ENCODE data around the gene RP9.

The RP9 gene

DNA sequence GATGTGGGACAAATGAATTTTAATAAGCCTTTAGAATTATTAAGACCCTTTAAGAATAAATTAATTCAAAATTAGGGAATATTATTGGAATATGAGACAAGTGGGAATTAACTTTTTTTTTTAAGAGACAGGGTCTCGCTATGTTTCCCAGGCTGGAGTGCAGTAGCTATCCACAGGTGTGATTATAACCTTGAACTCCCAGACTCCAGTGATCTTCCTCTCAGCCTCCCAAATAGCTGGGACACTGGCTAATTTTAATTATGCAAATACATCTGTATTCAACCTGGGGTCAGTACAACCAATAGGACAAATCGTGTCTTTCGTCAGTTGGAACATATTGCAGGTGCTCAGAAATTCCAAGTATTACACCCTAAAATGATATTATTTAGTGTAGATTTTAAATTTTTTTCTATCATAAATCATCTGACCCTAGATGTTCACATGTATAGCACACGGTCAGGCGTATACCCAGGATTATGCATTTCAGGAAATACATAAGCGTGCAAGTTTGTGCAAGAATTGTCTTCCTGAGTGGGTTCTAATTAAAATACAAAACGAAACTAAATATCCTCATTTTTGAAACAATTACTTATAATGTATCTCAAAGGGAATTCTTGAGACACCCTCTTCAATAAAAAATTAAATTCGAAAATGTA lies 47.8 kb downstream of the RP9 start:
- FAIRE-seq = no peak

DNA sequence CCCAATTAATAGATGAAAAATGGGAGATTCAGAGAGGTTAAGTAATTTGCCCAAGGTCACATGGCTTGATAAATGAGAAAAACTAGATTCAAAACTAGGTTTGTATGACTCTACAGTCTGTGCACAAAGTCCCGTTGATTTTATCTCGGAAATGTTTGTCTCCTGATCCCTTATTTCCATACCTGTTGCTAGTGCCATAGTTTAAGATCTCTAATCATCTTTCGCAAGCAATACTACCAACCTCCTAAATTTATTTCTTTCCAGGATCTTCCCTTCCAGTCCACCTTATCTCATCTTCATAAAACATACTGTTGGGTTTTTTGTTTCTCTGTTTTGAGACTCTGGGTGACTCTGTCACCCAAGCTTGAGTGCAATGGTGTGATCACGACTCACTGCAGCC lies 49.6 kb downstream of the RP9 start:
- FAIRE-seq = no peak

DNA sequence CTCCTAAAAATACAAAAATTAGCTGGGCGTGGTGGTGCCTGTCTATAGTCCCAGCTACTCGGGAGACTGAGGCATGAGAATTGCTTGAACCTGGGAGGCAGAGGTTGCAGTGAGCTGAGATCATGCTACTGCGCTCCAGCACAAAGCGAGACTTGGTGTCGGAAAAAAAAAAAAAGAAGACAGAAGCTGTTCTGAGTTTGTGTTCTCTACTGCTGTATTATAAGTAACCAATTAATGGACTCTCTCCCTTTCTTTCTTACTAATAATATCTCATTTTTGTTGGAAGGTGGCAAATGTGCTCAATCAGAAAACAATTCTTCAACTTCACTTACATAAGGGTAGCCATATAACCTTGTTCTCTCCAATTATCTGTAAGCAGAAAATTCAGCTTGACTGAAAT lies 54.0 kb downstream of the RP9 start:
- no peak for FAIRE-seq

DNA sequence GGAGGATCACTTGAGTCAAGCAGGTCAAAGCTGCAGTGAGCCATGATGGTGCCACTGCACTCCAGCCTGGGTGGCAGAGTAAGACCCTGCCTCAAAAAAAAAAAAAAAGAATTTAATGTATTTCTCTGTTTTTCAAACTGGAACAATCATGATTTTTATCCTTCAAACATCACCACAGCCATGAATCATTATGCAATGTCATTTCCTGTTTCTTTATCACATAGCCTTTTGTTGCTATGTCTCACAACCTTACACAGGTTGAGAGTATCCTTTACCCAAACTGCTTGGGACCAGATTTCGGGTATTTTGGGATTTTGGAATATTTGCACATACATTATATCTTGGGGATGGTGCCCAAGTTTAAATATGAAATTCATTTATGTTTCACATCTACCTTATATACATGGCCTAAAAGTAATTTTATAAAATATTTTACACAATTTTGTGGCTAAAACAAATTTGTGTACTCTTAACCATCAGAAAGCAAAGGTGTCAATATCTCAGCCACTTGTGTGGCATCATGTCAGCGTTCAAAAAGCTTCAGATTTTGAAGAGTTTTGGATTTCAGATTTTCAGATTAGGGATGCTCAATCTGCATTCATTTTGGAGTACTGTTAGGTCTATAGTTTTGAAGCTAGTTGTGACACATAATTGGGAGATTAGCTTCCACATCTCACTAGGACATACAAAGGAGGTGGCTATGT lies 54.8 kb downstream of the RP9 start:
- FAIRE-seq = no peak

DNA sequence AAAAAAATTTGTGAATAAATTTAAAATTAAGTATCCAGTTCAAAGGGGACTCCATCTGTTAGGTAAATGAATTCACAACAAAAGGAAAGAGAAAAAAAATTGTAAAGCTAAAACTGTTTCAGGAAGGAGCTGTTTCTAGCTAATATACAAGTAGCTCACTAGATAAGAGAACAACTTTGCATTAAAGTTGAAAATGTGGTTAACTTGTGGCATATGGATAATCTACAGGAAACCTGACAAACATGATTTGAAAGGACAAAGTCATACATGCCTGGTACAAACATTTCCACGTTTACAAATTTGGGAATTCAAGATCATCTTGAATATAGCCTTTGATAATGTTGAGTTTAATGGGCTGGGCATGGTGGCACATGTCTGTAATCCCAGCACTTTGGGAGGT lies 55.5 kb downstream of the RP9 start:
- FAIRE-seq = no peak

DNA sequence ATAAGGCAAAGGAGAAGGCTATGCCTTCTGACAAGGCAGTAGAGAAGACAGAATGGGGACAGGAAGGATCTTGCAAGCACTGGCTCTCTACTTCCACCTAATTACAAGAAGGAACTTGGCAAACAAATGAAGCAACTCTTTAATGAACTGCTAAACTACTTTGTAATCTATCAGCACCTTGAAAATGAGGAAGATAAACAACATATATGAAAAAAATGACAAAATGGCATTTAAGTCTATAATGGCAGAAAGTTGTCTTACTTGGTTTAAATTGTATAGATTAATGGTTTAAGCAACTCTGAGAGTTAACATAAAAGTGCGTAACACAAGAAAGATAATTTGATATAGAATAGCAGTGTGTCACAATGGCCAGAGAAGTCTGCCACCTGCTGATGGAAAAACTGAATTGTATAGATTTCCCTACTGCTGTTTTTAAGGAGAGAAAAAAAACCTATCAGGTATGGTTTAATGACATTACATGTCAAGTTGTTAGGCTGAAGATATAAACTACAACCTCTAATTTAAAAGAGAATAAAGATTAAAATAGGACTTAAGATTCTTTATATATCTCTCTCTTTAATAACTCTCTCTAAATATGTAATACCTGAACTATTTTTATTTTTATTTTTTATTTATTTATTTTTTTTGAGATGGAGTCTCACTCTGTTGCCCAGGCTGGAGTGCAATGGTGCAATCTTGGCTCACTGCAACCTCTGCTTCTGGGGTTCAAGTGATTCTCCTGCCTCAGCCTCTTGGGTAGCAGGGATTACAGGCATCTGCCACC lies 58.5 kb downstream of the RP9 start:
- peak; percentile 82 for FAIRE-seq

DNA sequence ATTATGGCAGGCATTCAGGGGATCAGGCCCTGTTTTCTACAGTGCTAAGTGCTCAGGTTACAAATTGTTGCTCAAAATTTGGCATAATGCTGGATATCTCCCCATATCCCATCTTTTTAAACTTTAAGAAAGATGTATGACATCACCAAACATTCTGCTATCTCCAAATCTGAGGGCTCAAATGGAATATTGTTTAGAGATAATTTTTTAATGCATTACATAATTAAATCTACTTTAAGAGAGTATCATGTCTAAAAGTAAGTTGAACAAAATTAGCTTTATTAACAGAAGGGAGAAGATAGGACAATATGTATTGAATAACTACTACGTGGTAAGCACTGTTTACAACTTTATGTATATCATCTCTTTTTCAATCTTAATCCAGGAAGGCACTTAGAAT lies 60.5 kb downstream of the RP9 start:
- FAIRE-seq = peak; percentile 40

DNA sequence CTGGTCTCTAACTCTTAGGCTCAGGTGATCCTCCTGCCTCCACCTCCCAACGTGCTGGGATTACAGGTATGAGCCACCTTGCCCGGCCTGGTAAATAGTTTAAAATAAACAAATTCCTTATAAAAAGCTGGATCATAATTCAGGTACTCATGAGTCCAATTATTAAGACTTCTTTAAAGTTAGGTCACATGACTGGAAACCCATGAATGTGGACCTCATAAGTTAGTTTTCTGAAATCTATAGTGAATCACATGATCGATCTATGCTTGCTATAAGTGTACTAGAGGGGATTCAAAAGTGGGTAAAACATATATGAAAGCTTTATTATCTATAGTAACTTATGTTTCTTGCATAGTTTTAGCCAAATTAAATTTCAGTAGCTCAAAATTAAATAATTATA lies 60.9 kb downstream of the RP9 start:
- no peak for FAIRE-seq

DNA sequence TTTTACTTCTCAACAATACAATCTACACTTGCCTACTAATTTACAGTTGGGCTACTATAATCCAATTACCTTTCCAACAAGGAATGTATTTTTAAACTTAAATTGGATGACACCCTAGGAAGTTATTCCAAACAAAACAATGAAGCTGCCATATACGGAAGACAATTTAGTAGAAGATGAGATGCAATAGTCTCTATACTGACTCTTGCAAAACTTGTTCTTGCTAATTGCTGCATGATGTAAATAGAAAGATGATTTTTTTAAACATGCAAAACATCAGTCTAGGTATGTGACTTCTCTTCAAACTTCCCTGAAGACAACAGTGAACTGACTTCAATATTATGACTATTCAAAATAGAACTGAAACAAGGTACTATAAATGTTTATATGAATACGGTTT lies 64.2 kb downstream of the RP9 start:
- FAIRE-seq = no peak
